Brain microvascular endothelial cell (primary cell): ENCODE results near the gene ERICH2.

ENCODE experiments used
- DNase-seq: peaks from one replicate; pipeline ENCODE4 v3.0.0-alpha.2; 2020
- H3K27ac ChIP-seq: fragments of 250-450 bp; sonication (Bioruptor Pico); 2 replicates; pipeline ENCODE4 v1.5.1; 2020; ENCODE audit warnings: mild to moderate bottlenecking, moderate library complexity
- H3K27me3 ChIP-seq: fragments of 250-450 bp; sonication (Bioruptor Pico); replicated peaks from 2 replicates; pipeline ENCODE4 v1.5.1; 2020; ENCODE audit warnings: mild to moderate bottlenecking
- H3K36me3 ChIP-seq: fragments of 250-450 bp; sonication (Bioruptor Pico); replicated peaks from 2 replicates; pipeline ENCODE4 v1.5.1; 2020; ENCODE audit warnings: mild to moderate bottlenecking
- H3K4me3 ChIP-seq: 2 replicates; pipeline ENCODE4 v1.5.1; 2011; ENCODE audit warnings: low read depth, mild to moderate bottlenecking, control low read depth, low read length, moderate library complexity
- CTCF ChIP-seq: IDR thresholded peaks from 2 replicates; pipeline ENCODE4 v1.5.1; 2011; ENCODE audit warnings: low read depth, mild to moderate bottlenecking, moderate library complexity, low read length, control low read depth, inconsistent platforms; ENCODE audit errors: missing control alignments
- in situ Hi-C: cut with HindIII; loops from 2 replicates; pipeline ENCODE4 v1.10.0; 2017; ENCODE audit warnings: low sequenced_read_pairs, low pct_ligation_motif_present

The ERICH2 gene

GRCh38 chr2:170812710-170813600 is 42.8 kb downstream of the ERICH2 start:
- in situ Hi-C loops: loop anchor here (25.0 kb wide), 1 partner anchor 401 kb away; no protein-coding TSS in a partner anchor
- peak; percentile 61 for TF ChIP-seq CTCF
- Histone ChIP-seq H3K4me3 (no peak overlapping the region), H3K27ac (no peak overlapping the region), H3K36me3 (no peaks in the 10 kb centered on the region), H3K27me3 (peaks cover 42% of the 10 kb centered on the region)
- peak; percentile 81 for DNase-seq

DNA sequence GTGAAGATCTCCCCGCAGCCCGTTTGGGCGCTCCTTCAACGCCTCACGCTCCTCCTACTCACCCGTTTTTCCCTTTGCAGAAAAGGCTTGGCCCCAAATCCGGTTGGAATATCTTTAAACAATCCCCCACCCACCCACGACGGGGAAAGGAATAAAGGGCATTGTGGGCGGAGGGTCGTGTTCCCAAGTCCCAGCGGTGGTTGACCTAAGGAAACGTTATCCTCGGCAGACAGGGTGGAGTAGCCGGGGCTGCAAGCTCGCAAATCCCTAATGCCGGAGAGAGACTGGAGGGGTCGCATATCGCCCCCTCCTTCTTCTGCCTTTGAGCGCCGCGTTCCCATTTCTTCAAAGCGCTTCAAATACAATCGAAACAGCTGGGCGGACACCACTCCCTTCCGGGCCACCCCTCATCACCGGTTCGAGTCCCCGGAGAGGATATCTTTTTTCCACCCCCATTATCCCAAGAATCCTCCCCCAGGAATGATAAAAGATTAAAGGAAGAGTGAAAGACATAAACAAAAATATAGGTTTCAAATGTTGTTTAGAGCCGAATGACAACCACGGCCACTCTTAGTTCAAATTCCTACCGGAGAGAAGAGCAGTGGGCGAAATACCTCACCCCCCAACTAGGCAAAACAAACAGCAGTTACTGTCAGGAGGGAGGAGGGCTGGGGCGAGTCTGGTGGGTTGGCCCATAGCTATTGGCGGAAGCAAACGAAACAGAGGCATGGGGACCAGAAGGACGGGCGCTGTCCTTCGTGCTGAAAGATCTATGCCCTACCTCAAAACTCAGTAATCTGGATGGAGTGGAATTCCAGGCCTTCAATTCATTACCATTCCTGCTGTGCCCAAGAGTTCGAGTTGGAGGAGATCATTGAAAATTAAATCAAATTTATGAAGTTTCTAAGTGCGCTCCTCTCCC is 43.7 kb downstream of the ERICH2 start:
- no peak for TF ChIP-seq CTCF
- Histone ChIP-seq H3K36me3 (no peaks in the 10 kb centered on the region), H3K27me3 (peaks cover 50% of the 10 kb centered on the region), H3K27ac (no peak overlapping the region), H3K4me3 (no peak overlapping the region)
- in situ Hi-C loops: loop anchor here (25.0 kb wide), 1 partner anchor 402 kb away; no protein-coding TSS in a partner anchor
- DNase-seq: peak; percentile 36

- H3K27ac ChIP-seq: no peak overlapping the region
- in situ Hi-C loops: loop anchor here (25.0 kb wide), 1 partner anchor 402 kb away; no protein-coding TSS in a partner anchor
- peaks cover 58% of the 10 kb centered on the region for H3K27me3 ChIP-seq
- TF ChIP-seq CTCF: no peak
- no peaks in the 10 kb centered on the region for H3K36me3 ChIP-seq
- no peak for DNase-seq
- H3K4me3 ChIP-seq: no peak overlapping the region
Measured at GRCh38 chr2:170814533-170815230, 44.5 kb downstream of the ERICH2 start.

DNA sequence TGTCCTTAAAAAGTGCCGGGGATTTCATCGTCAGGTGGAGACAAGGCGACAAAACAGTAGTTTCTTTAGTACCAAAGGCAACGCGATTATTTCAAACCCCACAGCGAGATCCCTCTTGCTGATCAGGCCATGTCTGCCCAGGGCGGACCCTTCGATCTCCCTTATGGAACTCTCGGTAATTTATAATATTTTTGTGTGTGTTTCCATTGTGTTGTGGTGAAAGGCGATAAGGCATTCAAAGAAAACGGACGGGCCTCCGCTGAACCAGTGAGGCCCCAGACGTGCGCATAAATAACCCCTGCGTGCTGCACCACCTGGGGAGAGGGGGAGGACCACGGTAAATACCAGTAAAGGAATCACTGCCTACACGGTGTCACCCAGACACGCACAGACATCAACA is 45.1 kb downstream of the ERICH2 start:
- no peak for DNase-seq
- Histone ChIP-seq H3K4me3 (no peak overlapping the region), H3K36me3 (no peaks in the 10 kb centered on the region), H3K27ac (no peak overlapping the region), H3K27me3 (peaks cover 64% of the 10 kb centered on the region)
- no peak for TF ChIP-seq CTCF
- in situ Hi-C loops: loop anchor here (25.0 kb wide), 1 partner anchor 403 kb away; no protein-coding TSS in a partner anchor

GRCh38 chr2:170815746-170816503 is 45.7 kb downstream of the ERICH2 start:
- no peak overlapping the region for H3K4me3 ChIP-seq
- no peak overlapping the region for H3K27ac ChIP-seq
- peak; percentile 33 for DNase-seq
- H3K27me3 ChIP-seq: peaks cover 71% of the 10 kb centered on the region
- TF ChIP-seq CTCF: peak; percentile 82
- in situ Hi-C loops: loop anchor here (25.0 kb wide), 1 partner anchor 404 kb away; no protein-coding TSS in a partner anchor
- H3K36me3 ChIP-seq: no peaks in the 10 kb centered on the region
